HepG2 (cell line): ENCODE results near the gene ZBTB22. TPM values are rescaled to one million over a fixed set of nuclear protein-coding genes. Genes with fewer than 3 reads are reported as not detected.

Source experiments
- ARID2 ChIP-seq: sonication (generic); formaldehyde crosslinking; IDR thresholded peaks from 2 replicates; pipeline ENCODE4 v1.8.1; 2022; ENCODE audit warnings: mild to moderate bottlenecking, missing genetic modification reagents, borderline replicate concordance
- CBX5 ChIP-seq: sonication (generic); formaldehyde crosslinking; IDR thresholded peaks from 2 replicates; pipeline ENCODE4 v1.4.0; 2020; ENCODE audit warnings: missing genetic modification reagents, borderline replicate concordance
- DR1 ChIP-seq: sonication (generic); formaldehyde crosslinking; IDR thresholded peaks from 2 replicates; pipeline ENCODE4 v1.8.0; 2021; ENCODE audit warnings: mild to moderate bottlenecking, missing genetic modification reagents, inconsistent platforms
- ELF4 ChIP-seq: sonication (generic); formaldehyde crosslinking; IDR thresholded peaks from 2 replicates; pipeline ENCODE4 v1.5.0; 2020; ENCODE audit warnings: missing genetic modification reagents, mild to moderate bottlenecking, moderate library complexity, borderline replicate concordance
- HHEX ChIP-seq: IDR thresholded peaks from 2 replicates; pipeline ENCODE4 v1.6.1; 2016; ENCODE audit warnings: control low read depth
- HOXA9 ChIP-seq: sonication (generic); formaldehyde crosslinking; IDR thresholded peaks from 2 replicates; pipeline ENCODE4 v1.8.1; 2022; ENCODE audit warnings: missing genetic modification reagents, mild to moderate bottlenecking, moderate library complexity, borderline replicate concordance
- NFYC ChIP-seq: IDR thresholded peaks from 2 replicates; pipeline ENCODE4 v1.6.1; 2016; ENCODE audit warnings: missing genetic modification reagents, missing compliant biosample characterization
- NPAS2 ChIP-seq: sonication (generic); formaldehyde crosslinking; IDR thresholded peaks from 2 replicates; pipeline ENCODE4 v1.8.0; 2022; ENCODE audit warnings: mild to moderate bottlenecking, missing genetic modification reagents, borderline replicate concordance
- PHB2 ChIP-seq: fragments of 450-650 bp; IDR thresholded peaks from 2 replicates; pipeline ENCODE4 v1.6.1; 2018; ENCODE audit not compliant: partially characterized antibody
- SMARCC2 ChIP-seq: fragments of 450-650 bp; IDR thresholded peaks from 2 replicates; pipeline ENCODE4 v1.6.1; 2017; ENCODE audit warnings: antibody characterized with exemption, mild to moderate bottlenecking
- TOPORS ChIP-seq: sonication (generic); formaldehyde crosslinking; IDR thresholded peaks from 2 replicates; pipeline ENCODE4 v1.8.0; 2023; ENCODE audit warnings: mild to moderate bottlenecking, missing genetic modification reagents
- ZFP36L1 ChIP-seq: sonication (generic); formaldehyde crosslinking; IDR thresholded peaks from 2 replicates; pipeline ENCODE4 v1.8.0; 2022; ENCODE audit warnings: mild to moderate bottlenecking, missing genetic modification reagents, moderate library complexity
- ZNF121 ChIP-seq: sonication (generic); formaldehyde crosslinking; IDR thresholded peaks from 2 replicates; pipeline ENCODE4 v1.5.0; 2020; ENCODE audit warnings: mild to moderate bottlenecking, missing genetic modification reagents
- ZNF367 ChIP-seq: sonication (generic); formaldehyde crosslinking; IDR thresholded peaks from 2 replicates; pipeline ENCODE4 v1.4.0; 2020; ENCODE audit warnings: missing genetic modification reagents, borderline replicate concordance
- ZNF563 ChIP-seq: sonication (generic); formaldehyde crosslinking; IDR thresholded peaks from 2 replicates; pipeline ENCODE4 v1.8.0; 2022; ENCODE audit warnings: mild to moderate bottlenecking, moderate library complexity, missing genetic modification reagents
- ZNF709 ChIP-seq: sonication (generic); formaldehyde crosslinking; IDR thresholded peaks from 2 replicates; pipeline ENCODE4 v1.5.0; 2020; ENCODE audit warnings: mild to moderate bottlenecking, missing genetic modification reagents
- ZNF780A ChIP-seq: sonication (generic); formaldehyde crosslinking; IDR thresholded peaks from 2 replicates; pipeline ENCODE4 v1.8.0; 2022; ENCODE audit warnings: mild to moderate bottlenecking, missing genetic modification reagents, moderate library complexity
- ZNF83 ChIP-seq: sonication (generic); formaldehyde crosslinking; IDR thresholded peaks from 2 replicates; pipeline ENCODE4 v1.4.0; 2020; ENCODE audit warnings: missing genetic modification reagents, mild to moderate bottlenecking, borderline replicate concordance
- polyA plus RNA-seq, 8 experiments: library from polyadenylated mRNA; depleted of rRNA in 3 of 8; stranded (reverse) in 7 of 8; unstranded in 1 of 8; fragments of >200 nt; fragmentation: Illumina TruSeq in 4 of 8; extraction: Trizol in 4 of 8; gene quantifications; 2 replicates each; pipeline versions ENCODE4 v1.2.1 to v1.2.3, GENCODE V29; 2011 to 2016; ENCODE audit warnings: low read depth in 4 of 8, missing spikeins in 1 of 8, mixed read lengths in 1 of 8; ENCODE audit not compliant: insufficient read depth in 1 of 8
- total RNA-seq, 5 experiments: library from RNA; depleted of rRNA; stranded (reverse); fragments of >200 nt; fragmentation: Illumina TruSeq; extraction: Trizol; gene quantifications; 2 replicates each; pipeline ENCODE4 v1.2.3, GENCODE V29; 2016; ENCODE audit warnings: low read depth in 1 of 5
- TF ChIP-seq, protein P1 (sequence below): sonication (generic); formaldehyde crosslinking; IDR thresholded peaks from 2 replicates; pipeline ENCODE4 v1.4.0; 2020; ENCODE audit warnings: mild to moderate bottlenecking, missing genetic modification reagents
- TF ChIP-seq, protein P2 (sequence below): sonication (generic); formaldehyde crosslinking; conservative IDR thresholded peaks from 2 replicates; pipeline ENCODE4 v1.8.0; 2022; ENCODE audit warnings: missing genetic modification reagents
- TF ChIP-seq, protein P3 (sequence below): sonication (generic); formaldehyde crosslinking; IDR thresholded peaks from 2 replicates; pipeline ENCODE4 v1.8.0; 2022; ENCODE audit warnings: missing genetic modification reagents, mild to moderate bottlenecking, inconsistent platforms, borderline replicate concordance
- TF ChIP-seq, protein P4 (sequence below): sonication (generic); formaldehyde crosslinking; IDR thresholded peaks from 2 replicates; pipeline ENCODE4 v1.4.0; 2020; ENCODE audit warnings: mild to moderate bottlenecking, missing genetic modification reagents
- TF ChIP-seq, protein P5 (sequence below): sonication (generic); formaldehyde crosslinking; conservative IDR thresholded peaks from 2 replicates; pipeline ENCODE4 v1.4.0; 2020; ENCODE audit warnings: missing genetic modification reagents

The ZBTB22 gene
- total and polyA plus RNA-seq, 2 of the 13 experiments (the other 11 are each of a cell fraction or from before 2014, with no cell fraction given), result 8.0 to 10.6 TPM

DNA sequence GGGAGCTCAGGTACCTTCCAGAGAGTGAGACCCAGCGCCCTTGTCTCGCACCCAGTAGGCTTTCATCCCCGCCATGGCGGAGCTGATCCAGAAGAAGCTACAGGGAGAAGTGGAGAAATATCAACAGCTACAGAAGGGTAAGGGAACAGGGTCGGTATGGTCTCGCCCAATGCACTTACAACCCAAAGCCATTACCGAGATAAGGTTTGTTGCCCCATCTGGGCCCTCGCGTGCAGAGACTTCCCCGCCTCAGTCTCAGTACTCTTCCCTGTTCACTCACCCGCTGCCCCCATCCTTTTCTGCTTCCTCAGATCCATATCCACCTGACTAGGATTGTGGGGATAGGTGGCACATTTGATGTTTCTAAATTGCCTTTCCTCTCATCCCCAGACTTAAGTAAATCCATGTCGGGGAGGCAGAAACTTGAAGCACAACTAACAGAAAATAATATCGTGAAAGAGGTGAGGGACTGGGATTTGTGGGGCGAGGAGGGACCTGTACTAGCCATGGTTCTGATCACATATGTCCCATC lies 27.7 kb downstream of the ZBTB22 start (continued):
- TF ChIP-seq, protein P1, sequence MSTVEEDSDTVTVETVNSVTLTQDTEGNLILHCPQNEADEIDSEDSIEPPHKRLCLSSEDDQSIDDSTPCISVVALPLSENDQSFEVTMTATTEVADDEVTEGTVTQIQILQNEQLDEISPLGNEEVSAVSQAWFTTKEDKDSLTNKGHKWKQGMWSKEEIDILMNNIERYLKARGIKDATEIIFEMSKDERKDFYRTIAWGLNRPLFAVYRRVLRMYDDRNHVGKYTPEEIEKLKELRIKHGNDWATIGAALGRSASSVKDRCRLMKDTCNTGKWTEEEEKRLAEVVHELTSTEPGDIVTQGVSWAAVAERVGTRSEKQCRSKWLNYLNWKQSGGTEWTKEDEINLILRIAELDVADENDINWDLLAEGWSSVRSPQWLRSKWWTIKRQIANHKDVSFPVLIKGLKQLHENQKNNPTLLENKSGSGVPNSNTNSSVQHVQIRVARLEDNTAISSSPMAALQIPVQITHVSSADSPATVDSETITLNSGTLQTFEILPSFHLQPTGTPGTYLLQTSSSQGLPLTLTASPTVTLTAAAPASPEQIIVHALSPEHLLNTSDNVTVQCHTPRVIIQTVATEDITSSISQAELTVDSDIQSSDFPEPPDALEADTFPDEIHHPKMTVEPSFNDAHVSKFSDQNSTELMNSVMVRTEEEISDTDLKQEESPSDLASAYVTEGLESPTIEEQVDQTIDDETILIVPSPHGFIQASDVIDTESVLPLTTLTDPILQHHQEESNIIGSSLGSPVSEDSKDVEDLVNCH (CRISPR knock-in tag), result no peak
- TF ChIP-seq NPAS2 (CRISPR knock-in tag) (no peak), ARID2 (CRISPR knock-in tag) (no peak), ZNF709 (CRISPR knock-in tag) (peak; percentile 19; the same call in 1 of the 2 replicates), ZNF367 (CRISPR knock-in tag) (no peak), HHEX (CRISPR knock-in tag) (no peak), ZFP36L1 (no peak), PHB2 (no peak), HOXA9 (CRISPR knock-in tag) (no peak), ELF4 (CRISPR knock-in tag) (no peak), ZNF563 (CRISPR knock-in tag) (0 out of 2 replicates have a peak, but pooled peaks have one; percentile 8), TOPORS (CRISPR knock-in tag) (no peak), ZNF780A (no peak), DR1 (CRISPR knock-in tag) (0 out of 2 replicates have a peak, but pooled peaks have one; percentile 29), ZNF121 (no peak), SMARCC2 (no peak), NFYC (CRISPR knock-in tag) (no peak), ZNF83 (CRISPR knock-in tag) (no peak), CBX5 (CRISPR knock-in tag) (0 out of 2 replicates have a peak, but pooled peaks have one; percentile 33)
- TF ChIP-seq, protein P2, sequence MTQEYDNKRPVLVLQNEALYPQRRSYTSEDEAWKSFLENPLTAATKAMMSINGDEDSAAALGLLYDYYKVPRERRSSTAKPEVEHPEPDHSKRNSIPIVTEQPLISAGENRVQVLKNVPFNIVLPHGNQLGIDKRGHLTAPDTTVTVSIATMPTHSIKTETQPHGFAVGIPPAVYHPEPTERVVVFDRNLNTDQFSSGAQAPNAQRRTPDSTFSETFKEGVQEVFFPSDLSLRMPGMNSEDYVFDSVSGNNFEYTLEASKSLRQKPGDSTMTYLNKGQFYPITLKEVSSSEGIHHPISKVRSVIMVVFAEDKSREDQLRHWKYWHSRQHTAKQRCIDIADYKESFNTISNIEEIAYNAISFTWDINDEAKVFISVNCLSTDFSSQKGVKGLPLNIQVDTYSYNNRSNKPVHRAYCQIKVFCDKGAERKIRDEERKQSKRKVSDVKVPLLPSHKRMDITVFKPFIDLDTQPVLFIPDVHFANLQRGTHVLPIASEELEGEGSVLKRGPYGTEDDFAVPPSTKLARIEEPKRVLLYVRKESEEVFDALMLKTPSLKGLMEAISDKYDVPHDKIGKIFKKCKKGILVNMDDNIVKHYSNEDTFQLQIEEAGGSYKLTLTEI (CRISPR knock-in tag), result no peak
- TF ChIP-seq, protein P3, sequence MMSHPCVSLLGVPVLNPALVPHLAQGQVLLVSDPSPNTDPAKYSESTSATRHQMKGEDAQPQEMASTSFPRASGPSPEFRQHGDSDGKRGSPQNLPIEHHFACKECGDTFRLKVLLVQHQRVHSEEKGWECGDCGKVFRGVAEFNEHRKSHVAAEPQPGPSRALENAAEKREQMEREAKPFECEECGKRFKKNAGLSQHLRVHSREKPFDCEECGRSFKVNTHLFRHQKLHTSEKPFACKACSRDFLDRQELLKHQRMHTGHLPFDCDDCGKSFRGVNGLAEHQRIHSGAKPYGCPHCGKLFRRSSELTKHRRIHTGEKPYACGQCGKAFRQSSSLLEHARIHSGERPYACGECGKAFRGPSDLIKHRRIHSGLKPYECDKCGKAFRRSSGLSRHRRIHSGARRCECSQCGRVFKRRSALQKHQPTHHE (CRISPR knock-in tag), result 0 out of 2 replicates have a peak, but pooled peaks have one; percentile 37
- TF ChIP-seq, protein P4, sequence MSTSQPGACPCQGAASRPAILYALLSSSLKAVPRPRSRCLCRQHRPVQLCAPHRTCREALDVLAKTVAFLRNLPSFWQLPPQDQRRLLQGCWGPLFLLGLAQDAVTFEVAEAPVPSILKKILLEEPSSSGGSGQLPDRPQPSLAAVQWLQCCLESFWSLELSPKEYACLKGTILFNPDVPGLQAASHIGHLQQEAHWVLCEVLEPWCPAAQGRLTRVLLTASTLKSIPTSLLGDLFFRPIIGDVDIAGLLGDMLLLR (CRISPR knock-in tag), result peak; percentile 56; the same call in 1 of the 2 replicates
- TF ChIP-seq, protein P5, sequence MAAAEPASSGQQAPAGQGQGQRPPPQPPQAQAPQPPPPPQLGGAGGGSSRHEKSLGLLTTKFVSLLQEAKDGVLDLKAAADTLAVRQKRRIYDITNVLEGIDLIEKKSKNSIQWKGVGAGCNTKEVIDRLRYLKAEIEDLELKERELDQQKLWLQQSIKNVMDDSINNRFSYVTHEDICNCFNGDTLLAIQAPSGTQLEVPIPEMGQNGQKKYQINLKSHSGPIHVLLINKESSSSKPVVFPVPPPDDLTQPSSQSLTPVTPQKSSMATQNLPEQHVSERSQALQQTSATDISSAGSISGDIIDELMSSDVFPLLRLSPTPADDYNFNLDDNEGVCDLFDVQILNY (CRISPR knock-in tag), result no peak
